GM21367 (cell line): ENCODE results near the gene TTF2.
"Not testable (repeated sequence)": the region's sequence is repeated elsewhere in the genome, so short reads cannot be mapped to it uniquely, and the experiment has no call there.

ENCODE experiments used
- ATAC-seq: cut with Tn5 transposase; IDR thresholded peaks from one replicate; pipeline ENCODE4 v1.9.1; 2021; ENCODE audit not compliant: unreplicated experiment

Gene TTF2

DNA sequence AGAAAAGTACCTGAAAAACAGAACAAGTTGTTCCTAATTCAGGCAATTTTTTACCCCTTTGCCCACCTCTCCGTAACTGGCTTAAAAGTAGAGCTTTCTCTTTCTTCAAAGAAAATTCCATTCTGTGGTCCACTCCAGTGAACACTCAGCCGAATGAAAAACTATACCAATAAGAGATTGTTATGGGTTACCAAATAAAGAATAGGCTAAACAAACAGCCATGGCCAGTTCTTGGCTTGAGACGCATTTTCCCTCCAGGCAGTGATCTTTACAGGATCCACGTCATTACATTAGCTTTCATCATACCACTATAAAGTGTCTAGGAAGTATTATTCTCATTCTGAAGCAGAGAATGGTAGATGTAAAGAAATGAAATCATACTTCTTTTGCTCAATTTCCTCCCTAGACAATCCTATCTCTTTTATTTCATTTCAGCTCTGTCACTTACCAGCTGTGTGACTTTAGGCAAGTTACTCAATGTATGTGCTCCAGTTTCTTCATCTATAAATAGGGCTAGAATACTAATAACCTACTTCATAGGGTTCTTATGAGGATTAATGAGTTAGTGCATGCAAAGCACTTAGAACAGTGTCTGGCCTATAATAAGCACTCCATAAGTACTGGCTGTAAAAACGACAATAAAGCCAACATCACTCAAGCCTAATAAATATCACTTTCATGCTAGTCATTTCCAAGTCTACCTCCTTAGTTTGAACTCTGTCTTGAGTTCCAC lies 87.9 kb downstream of the TTF2 start:
- no peak for ATAC-seq

DNA sequence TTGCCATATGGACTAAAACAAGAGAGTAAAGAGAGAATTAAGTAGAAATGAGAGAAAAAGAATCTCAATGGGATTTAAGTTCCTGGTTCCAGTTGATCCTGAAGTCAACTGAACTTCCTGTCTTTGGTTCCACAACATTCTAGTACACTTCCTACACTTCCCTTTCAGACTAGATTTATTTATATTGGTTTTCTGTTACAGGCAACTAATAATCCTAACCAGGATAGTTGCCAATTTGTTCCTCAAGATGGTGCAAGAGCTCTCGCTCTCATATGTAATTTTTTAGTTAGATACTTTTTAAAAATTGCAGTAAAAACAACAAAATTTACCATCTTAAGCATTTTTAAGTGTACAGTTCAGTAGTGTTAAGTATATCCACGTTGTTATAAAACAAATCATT lies 90.2 kb downstream of the TTF2 start:
- ATAC-seq = no peak

DNA sequence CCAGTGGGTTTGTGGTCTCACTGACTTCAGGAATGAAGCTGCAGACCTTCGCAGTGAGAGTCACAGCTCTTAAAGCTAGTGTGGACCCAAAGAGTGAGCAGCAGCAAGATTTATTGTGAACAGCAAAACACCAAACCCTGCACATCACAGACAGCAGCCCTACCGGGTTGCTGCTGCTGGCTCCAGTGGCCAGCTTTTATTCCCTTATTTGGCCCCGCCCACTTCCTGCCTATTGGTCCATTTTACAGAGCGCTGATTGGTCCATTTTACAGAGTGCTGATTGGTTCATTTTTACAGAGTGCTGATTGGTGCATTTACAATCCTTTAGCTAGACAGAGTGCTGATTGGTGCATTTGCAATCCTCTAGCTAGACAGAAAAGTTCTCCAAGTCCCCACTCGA lies 91.2 kb downstream of the TTF2 start:
- ATAC-seq = not testable (repeated sequence)
